LNCaP clone FGC (cell line): ENCODE results near the gene BTBD9.
A peak's percentile ranks its signal among the peaks of the same experiment; 100 is the strongest.

Experiments used
- DNase-seq: peaks from one replicate; pipeline ENCODE4 v3.0.0-alpha.2; 2011; ENCODE audit warnings: low read depth
- H3K4me3 ChIP-seq: 2 replicates; pipeline ENCODE4 v1.5.1; 2011; ENCODE audit warnings: mild to moderate bottlenecking, low read depth, low read length, control low read depth
- TF ChIP-seq, protein P1 (sequence below): IDR thresholded peaks from 2 replicates; pipeline ENCODE4 v1.5.1; 2012; ENCODE audit warnings: mild to moderate bottlenecking; ENCODE audit not compliant: control insufficient read depth, insufficient read depth; ENCODE audit errors: extremely low read depth

BTBD9 gene

DNA sequence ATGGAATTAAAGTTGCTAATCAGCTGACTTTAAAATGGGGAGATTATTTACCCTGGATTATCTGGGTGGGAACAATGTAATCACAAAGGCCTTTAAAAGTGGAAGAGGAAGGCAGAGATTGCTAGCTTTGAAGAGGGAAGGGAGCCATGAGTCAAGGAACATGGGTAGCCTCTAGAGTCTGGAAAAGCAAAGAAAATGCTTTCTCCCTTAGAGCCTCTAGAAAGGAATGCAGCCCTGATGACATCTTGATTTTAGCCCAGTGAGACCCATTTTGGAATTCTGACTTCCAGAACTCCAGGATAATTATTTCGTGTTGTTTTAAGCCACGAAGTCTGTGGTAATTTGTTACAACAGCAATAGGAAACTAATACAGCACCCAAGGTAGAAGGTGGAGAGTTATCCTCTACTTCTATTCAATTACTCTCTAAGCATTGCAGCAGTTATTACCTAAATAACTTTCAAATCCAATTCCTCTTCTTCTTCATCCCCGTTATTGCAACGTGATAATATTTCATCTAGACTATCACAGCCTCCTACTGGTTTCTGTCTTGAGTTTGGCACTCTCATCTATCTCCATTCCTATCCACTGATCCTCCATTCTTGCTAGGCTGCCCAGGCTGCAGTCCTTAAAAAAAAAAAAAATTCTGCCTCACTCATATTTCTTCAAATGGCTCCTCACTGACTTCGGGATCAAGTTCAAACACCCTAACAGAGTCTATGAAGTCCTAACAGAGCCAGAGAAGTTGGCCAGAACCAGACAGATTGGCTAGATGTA is 224.3 kb downstream of the BTBD9 start:
- H3K4me3 ChIP-seq: no peak overlapping the region
- TF ChIP-seq, protein P1, sequence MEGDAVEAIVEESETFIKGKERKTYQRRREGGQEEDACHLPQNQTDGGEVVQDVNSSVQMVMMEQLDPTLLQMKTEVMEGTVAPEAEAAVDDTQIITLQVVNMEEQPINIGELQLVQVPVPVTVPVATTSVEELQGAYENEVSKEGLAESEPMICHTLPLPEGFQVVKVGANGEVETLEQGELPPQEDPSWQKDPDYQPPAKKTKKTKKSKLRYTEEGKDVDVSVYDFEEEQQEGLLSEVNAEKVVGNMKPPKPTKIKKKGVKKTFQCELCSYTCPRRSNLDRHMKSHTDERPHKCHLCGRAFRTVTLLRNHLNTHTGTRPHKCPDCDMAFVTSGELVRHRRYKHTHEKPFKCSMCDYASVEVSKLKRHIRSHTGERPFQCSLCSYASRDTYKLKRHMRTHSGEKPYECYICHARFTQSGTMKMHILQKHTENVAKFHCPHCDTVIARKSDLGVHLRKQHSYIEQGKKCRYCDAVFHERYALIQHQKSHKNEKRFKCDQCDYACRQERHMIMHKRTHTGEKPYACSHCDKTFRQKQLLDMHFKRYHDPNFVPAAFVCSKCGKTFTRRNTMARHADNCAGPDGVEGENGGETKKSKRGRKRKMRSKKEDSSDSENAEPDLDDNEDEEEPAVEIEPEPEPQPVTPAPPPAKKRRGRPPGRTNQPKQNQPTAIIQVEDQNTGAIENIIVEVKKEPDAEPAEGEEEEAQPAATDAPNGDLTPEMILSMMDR: no peak

DNA sequence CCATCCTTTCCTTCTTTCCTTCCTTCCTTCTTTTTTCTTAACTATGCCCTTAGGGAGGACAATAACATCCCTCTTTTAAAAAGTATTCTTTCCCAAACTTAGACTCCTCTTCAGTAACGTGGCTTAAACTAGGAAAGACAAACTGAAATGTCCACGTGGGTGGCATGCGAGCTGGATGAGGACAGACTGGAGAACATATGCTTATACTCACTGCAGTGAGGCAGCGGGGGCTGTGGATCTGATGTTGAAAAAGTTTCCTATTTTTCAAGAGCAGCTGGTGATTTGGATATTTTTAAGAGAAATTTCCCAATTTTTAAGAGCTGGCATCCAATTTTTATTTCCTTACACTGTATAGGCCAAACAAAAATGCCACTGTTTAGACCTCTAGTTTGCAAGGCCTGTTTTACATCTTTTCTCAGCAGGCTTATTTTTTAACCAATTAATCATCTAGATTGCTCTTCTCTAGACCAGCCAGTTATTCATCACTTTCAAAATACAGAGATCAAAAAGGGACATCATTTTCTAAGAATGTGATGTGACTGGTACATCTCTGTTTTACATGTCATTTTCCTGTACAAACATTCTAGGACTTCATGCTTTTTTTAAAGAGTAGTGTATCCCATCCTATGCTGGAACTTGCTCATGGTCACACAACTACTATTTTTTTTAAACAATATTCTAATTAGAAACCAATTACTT is 226.5 kb downstream of the BTBD9 start:
- H3K4me3 ChIP-seq: no peak overlapping the region
- TF ChIP-seq, protein P1: no peak
- DNase-seq: no peak

More for the DNA sequence above, 224.3 kb downstream of the BTBD9 start:
- DNase-seq: no peak

DNA sequence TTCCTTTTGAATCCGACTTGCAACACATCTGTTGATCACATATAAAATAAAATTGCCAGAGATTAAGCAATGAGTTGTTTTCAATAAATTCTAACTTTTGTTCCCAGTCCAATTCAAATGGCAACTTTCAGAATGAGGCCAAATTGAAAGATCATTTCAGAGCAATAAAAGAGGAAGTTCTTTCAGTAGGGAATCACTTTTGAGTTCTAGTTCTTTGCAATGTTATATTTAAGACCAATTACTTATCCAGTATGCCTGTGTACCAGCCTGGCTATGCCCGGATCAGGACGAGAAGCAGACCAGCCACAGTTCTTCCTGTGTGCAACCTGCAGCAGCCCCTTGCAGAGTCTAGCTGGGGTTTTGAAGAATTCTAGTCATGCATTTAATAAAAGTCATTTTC is 232.5 kb downstream of the BTBD9 start:
- no peak overlapping the region for H3K4me3 ChIP-seq
- TF ChIP-seq, protein P1: no peak
- no peak for DNase-seq

DNA sequence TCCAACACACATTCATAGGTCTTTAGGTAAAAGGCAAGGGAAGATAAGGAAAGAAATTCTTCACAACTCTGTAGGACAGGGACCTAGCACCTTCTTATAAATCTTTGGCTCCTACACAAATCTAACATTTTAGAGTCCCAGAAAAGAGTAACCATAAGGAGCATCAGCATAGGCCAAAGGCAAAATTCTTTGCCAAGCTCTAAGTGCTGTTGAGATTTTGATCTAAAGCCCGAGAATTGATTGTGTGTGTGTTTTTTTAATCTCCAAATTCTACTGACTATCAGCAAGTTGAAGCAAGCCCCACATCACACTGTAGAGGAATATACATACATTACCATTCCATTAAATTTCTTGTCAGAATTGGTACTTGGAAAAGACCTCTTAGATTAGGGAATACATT is 233.6 kb downstream of the BTBD9 start:
- DNase-seq: no peak
- H3K4me3 ChIP-seq: no peak overlapping the region
- TF ChIP-seq, protein P1: no peak

DNA sequence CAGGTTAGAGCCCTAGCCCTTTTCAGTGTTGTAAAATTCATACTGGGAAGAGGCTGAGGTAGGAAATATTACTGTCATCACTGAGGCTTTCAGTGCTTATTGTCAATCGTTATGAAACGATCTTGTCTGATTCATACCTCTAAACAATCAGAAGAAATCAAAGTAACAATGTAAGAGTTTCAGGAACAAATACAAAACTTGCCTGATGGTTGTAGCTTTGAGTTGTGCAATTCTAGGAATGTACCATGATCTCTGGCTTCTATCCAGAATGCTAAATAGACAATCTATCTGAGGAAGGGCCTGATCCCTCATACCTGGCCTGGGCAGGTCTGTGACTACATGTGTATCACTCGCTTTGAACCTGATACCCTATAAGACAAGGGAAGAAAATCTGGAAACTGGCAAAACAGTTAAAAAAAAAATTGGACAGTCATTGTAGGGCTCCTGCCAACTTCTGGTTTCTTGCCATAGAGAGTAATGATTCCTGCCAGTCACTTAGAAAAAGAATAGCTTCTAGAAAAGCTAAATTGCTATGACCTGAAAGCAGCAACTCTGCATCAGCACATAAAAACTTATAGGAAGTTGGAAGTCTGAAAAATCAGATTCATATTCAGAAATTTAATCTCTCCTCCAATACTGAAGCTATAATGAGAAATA is 234.7 kb downstream of the BTBD9 start:
- TF ChIP-seq, protein P1: no peak
- DNase-seq: peak; percentile 28
- H3K4me3 ChIP-seq: no peak overlapping the region

DNA sequence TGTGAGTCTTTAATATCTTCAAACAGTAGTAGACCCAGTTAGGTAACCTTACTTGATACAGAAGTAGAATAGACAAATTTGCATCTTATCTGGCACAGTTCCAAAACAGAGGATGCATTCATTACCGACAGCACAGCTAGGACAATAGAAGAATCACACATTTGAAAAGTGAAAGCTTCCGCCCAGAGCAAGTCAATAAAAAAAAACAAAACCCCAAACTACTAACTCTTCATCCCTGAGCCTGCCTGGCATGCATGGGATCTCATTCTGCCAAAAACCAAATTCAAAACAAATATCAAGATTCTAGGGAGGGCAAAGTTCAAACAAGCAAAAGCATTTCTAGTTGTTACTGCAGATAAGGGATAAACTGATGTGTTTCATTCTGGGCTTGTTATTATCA is 235.4 kb downstream of the BTBD9 start:
- TF ChIP-seq, protein P1: no peak
- no peak overlapping the region for H3K4me3 ChIP-seq
- peak; percentile 46 for DNase-seq
